CD4-positive, alpha-beta T cell (primary cell): ENCODE results near the gene SLC5A3. TPM values are rescaled to one million over a fixed set of nuclear protein-coding genes. Genes with fewer than 3 reads are reported as not detected.

ENCODE experiments used
- ATAC-seq: fragments of 200-7000 bp; cut with Tn5 transposase; one replicate; pipeline ENCODE4 v1.10.0; 2022; ENCODE audit warnings: mild to moderate bottlenecking; ENCODE audit not compliant: poor library complexity
- CTCF ChIA-PET: fragments of 350-600 bp; sonication (Branson Sonifier 250); formaldehyde crosslinking; loops from one replicate; lab custom pipeline; 2021; ENCODE audit warnings: antibody characterized with exemption, inconsistent platforms; lab: Charles Lee
- POLR2A ChIA-PET: fragments of 350-600 bp; sonication (Branson Sonifier 250); formaldehyde crosslinking; loops from one replicate; lab custom pipeline; 2021; ENCODE audit warnings: antibody characterized with exemption, inconsistent platforms; lab: Charles Lee
- DNase-seq, 14 experiments: peaks; one replicate each; pipeline ENCODE4 v3.0.0-alpha.2; 2013 to 2020; ENCODE audit warnings: mixed read lengths in 2 of 14
- H3K27ac ChIP-seq, 2 donors: one replicate each; pipeline versions ENCODE4 v1.5.1 to v1.7.0; 2013; ENCODE audit warnings: low read length in 2 of 2, low read depth in 1 of 2, mild to moderate bottlenecking in 1 of 2
- H3K27me3 ChIP-seq, 2 experiments: 1 replicate in 1 of 2; 2 replicates in 1 of 2; pipeline versions ENCODE4 v1.6.1 to v1.7.0; 2013; ENCODE audit warnings: low read length in 2 of 2, control low read depth in 1 of 2, mild to moderate bottlenecking in 1 of 2, moderate library complexity in 1 of 2; ENCODE audit not compliant: insufficient read depth in 2 of 2, control insufficient read depth in 1 of 2
- H3K36me3 ChIP-seq: one replicate; pipeline ENCODE4 v1.6.1; 2013; ENCODE audit warnings: low read length, control low read depth; ENCODE audit not compliant: insufficient read depth
- H3K4me1 ChIP-seq: one replicate; pipeline ENCODE4 v1.6.1; 2013; ENCODE audit warnings: low read length, control low read depth; ENCODE audit not compliant: insufficient read depth
- H3K4me3 ChIP-seq: one replicate; pipeline ENCODE4 v1.5.1; 2013; ENCODE audit warnings: mild to moderate bottlenecking, low read length, moderate library complexity
- H3K9me3 ChIP-seq, 2 experiments: 1 replicate in 1 of 2; 2 replicates in 1 of 2; pipeline versions ENCODE4 v1.6.1 to v1.7.0; 2013; ENCODE audit warnings: low read length in 2 of 2, mild to moderate bottlenecking in 2 of 2, control low read depth in 1 of 2, moderate library complexity in 1 of 2; ENCODE audit not compliant: control insufficient read depth in 1 of 2, insufficient read depth in 1 of 2
- H3K27ac Mint-ChIP-seq: one replicate; pipeline ENCODE4 v1.8.0; 2020; ENCODE audit warnings: mixed read lengths
- H3K27me3 Mint-ChIP-seq: one replicate; pipeline ENCODE4 v1.8.0; 2021; ENCODE audit warnings: mixed read lengths
- H3K36me3 Mint-ChIP-seq: one replicate; pipeline ENCODE4 v1.8.0; 2021; ENCODE audit warnings: low read depth, mixed read lengths
- H3K4me1 Mint-ChIP-seq: one replicate; pipeline ENCODE4 v1.8.0; 2021; ENCODE audit warnings: low read depth, mixed read lengths
- H3K4me3 Mint-ChIP-seq: one replicate; pipeline ENCODE4 v1.8.0; 2020; ENCODE audit warnings: mild to moderate bottlenecking, mixed read lengths
- H3K9me3 Mint-ChIP-seq: one replicate; pipeline ENCODE4 v1.8.0; 2020; ENCODE audit warnings: mixed read lengths
- CTCF ChIP-seq: fragments of 200-600 bp; IDR thresholded peaks from one replicate; pipeline ENCODE4 v1.8.0; 2022; ENCODE audit warnings: antibody characterized with exemption, mild to moderate bottlenecking
- intact Hi-C, 2 experiments: fragments of 100-400 bp; cut with DNase I in 1 of 2; cut with micrococcal nuclease in 1 of 2; formaldehyde crosslinking; loops; one replicate each; pipeline versions ENCODE4 v1.15.1 to v1.9.0; 2023 to 2025; cut with DNase I, micrococcal nuclease
- total RNA-seq, 174 experiments: library from RNA in 2 of 174; stranded (reverse) in 2 of 174; gene quantifications; one replicate each; pipeline ENCODE4 v1.2.3 and lab custom pipeline; 2021 to 2026

SLC5A3 gene
- total RNA-seq, 2 experiments from 2014 or later: 4.6 to 4.9 TPM

GRCh38 chr21:34078915-34079314 lies 5.5 kb downstream of the SLC5A3 start:
- DNase-seq (peak in 5 of 14 experiments; percentile 10 to 61 (median 39)), ATAC-seq (peak; percentile 30)
- peaks cover 43% of the 10 kb centered on the region for H3K4me1 ChIP-seq
- no peak overlapping the region for H3K27ac ChIP-seq
- Mint-ChIP-seq H3K27ac (peak overlapping the region; percentile 48), H3K36me3 (peaks cover 54% of the 10 kb centered on the region), H3K9me3 (no peaks in the 10 kb centered on the region), H3K4me3 (peak overlapping the region; percentile 60), H3K27me3 (no peaks in the 10 kb centered on the region), H3K4me1 (peaks cover 97% of the 10 kb centered on the region)
- H3K4me3 ChIP-seq: no peak overlapping the region
- H3K9me3 ChIP-seq: no peaks in the 10 kb centered on the region
- TF ChIP-seq CTCF: no peak
- ChIA-PET POLR2A (interaction anchor here (1.4 to 2.0 kb wide), 4 partner anchors 12 to 130 kb away, joined by 4 to 14 read pairs (median 4); no protein-coding TSS in a partner anchor), CTCF (interaction anchor here (1.4 to 1.5 kb wide), 2 partner anchors 13 to 155 kb away, joined by 3 to 4 read pairs; no protein-coding TSS in a partner anchor)
- no peaks in the 10 kb centered on the region for H3K27me3 ChIP-seq
- H3K36me3 ChIP-seq: peaks cover 17% of the 10 kb centered on the region
- intact Hi-C loops: loop anchor here (5.0 to 10.0 kb wide), 4 partner anchors 48 to 434 kb away; partner anchors contain the start of genes CRYZL1 (in 1 of the 2) and ITSN1 (in 1 of the 2)

GRCh38 chr21:34080710-34081109 lies 7.3 kb downstream of the SLC5A3 start:
- Histone ChIP-seq H3K27me3 (no peaks in the 10 kb centered on the region), H3K27ac (no peak overlapping the region), H3K9me3 (no peaks in the 10 kb centered on the region), H3K4me3 (no peak overlapping the region), H3K4me1 (peaks cover 31% of the 10 kb centered on the region), H3K36me3 (peaks cover 17% of the 10 kb centered on the region)
- ATAC-seq: no peak
- intact Hi-C loops: no loop called here
- no peak for DNase-seq
- H3K9me3 Mint-ChIP-seq: no peaks in the 10 kb centered on the region
- no peak for TF ChIP-seq CTCF
- peaks cover 96% of the 10 kb centered on the region for H3K4me1 Mint-ChIP-seq
- ChIA-PET CTCF (interaction anchor here (1.3 to 1.9 kb wide), 2 partner anchors 11 to 157 kb away, joined by 3 to 6 read pairs; no protein-coding TSS in a partner anchor), POLR2A (no interaction called here)
- no peaks in the 10 kb centered on the region for H3K27me3 Mint-ChIP-seq
- H3K36me3 Mint-ChIP-seq: peaks cover 48% of the 10 kb centered on the region
- H3K27ac Mint-ChIP-seq: no peak overlapping the region
- peak overlapping the region; percentile 11 for H3K4me3 Mint-ChIP-seq

- Mint-ChIP-seq H3K4me1 (peaks cover 76% of the 10 kb centered on the region), H3K27ac (no peak overlapping the region), H3K27me3 (no peaks in the 10 kb centered on the region), H3K4me3 (peak overlapping the region; percentile 30), H3K9me3 (no peaks in the 10 kb centered on the region), H3K36me3 (peaks cover 48% of the 10 kb centered on the region)
- Histone ChIP-seq H3K9me3 (no peaks in the 10 kb centered on the region), H3K27me3 (no peaks in the 10 kb centered on the region), H3K4me1 (peaks cover 33% of the 10 kb centered on the region), H3K27ac (no peak overlapping the region), H3K4me3 (no peak overlapping the region), H3K36me3 (peaks cover 17% of the 10 kb centered on the region)
- ChIA-PET POLR2A (interaction anchor here (0.9 to 1.8 kb wide), 4 partner anchors 9 to 159 kb away, joined by 3 to 5 read pairs (median 3); partner anchors contain the start of genes MRPS6 and SLC5A3), CTCF (interaction anchor here (1.0 to 2.2 kb wide), 4 partner anchors 8 to 158 kb away, joined by 4 to 5 read pairs (median 4); no protein-coding TSS in a partner anchor)
- ATAC-seq (no peak), DNase-seq (no peak)
- no peak for TF ChIP-seq CTCF
- intact Hi-C loops: no loop called here
Measured at GRCh38 chr21:34082769-34083168, 9.4 kb downstream of the SLC5A3 start.
